ENCODE results near the gene CCDC120. TPM values are rescaled to one million over a fixed set of nuclear protein-coding genes. Genes with fewer than 3 reads are reported as not detected.

CCDC120 gene
- total RNA-seq, 2 experiments from 2014 or later, result 5.0 to 5.4 TPM

DNA sequence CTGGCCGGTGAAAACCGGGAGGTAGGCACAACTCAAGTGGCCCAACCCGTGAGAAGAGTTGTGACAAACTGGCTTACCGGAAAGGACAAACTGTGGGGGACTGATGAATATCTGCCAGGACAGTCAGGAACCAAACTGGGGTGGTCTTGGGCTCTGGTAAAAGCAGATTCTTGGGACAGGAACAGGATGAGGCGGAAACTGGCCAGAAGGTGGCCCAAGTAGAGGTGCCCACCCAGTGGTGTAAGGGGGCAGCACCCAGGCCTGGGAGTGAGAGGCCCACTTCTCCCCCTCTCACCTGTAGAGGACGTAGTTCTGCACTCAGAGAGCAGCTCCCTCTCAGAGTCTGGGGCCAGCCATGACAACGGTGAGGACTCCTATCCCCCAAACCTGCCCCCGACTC, 5.9 kb downstream of the CCDC120 start:
- Mint-ChIP-seq H3K36me3 (ENCODE audit: low read depth) (peaks cover 3% of the 10 kb centered on the region), H3K4me1 (ENCODE audit: low read depth) (no peaks in the 10 kb centered on the region), H3K9me3 (ENCODE audit: insufficient read depth) (no peaks in the 10 kb centered on the region), H3K4me3 (no peak overlapping the region), H3K27me3 (ENCODE audit: low read depth) (no peaks in the 10 kb centered on the region), H3K27ac (no peak overlapping the region)
- ATAC-seq (no peak), DNase-seq (no peak)
- POLR2A ChIA-PET, result no interaction called here
- CTCF ChIA-PET, result interaction anchor here (0.5 kb wide), 1 partner anchor 228 kb away, joined by 3 read pairs; no protein-coding TSS in a partner anchor

DNA sequence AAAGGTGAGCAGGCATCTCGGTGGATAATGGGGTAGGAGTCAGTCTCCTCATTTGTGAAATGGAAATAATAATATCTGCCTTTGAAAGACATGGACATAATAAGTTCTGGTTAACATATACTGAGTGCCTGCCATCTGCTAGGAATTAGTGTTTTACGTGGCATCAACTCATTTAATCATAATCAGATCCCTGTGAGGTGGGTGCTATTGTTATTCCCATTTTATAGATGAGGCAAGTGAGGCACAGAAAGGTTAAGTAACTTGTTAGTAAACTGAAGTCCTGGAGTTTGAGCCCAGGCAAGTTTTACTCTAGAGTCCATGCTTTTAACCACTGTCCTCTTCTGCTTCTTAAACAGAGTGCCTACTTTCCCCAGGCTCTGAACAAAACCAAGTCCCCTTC, 7.5 kb downstream of the CCDC120 start:
- Mint-ChIP-seq H3K27ac (no peak overlapping the region), H3K36me3 (ENCODE audit: low read depth) (peaks cover 7% of the 10 kb centered on the region), H3K27me3 (ENCODE audit: low read depth) (no peaks in the 10 kb centered on the region), H3K4me1 (ENCODE audit: low read depth) (peaks cover 2% of the 10 kb centered on the region), H3K4me3 (no peak overlapping the region), H3K9me3 (ENCODE audit: insufficient read depth) (no peaks in the 10 kb centered on the region)
- POLR2A ChIA-PET, result no interaction called here
- no peak for ATAC-seq
- no peak for DNase-seq
- CTCF ChIA-PET, result no interaction called here

DNA sequence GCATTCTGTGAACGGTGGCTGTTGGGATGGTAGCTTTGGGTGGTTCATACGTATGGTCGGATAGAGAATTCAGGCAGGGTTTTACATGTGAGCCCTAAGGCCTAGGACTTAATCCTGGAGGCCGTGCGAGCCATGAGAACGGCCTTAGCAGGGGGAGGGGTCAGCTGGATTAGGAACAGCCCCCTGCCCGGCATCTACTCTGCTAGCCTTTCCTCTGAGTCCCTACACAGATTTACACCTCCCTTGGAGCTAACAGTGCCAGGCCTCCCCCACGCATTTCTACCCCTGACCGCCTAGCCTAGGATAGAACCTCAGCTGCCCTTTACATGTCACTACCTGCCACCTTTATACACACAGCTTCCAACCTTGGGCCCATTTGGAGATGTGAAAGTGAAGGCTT, 7.9 kb downstream of the CCDC120 start:
- no peaks in the 10 kb centered on the region for H3K27me3 Mint-ChIP-seq (ENCODE audit: low read depth)
- DNase-seq (no peak), ATAC-seq (no peak)
- H3K36me3 Mint-ChIP-seq (ENCODE audit: low read depth), result peaks cover 8% of the 10 kb centered on the region
- ChIA-PET CTCF (no interaction called here), POLR2A (no interaction called here)
- H3K4me1 Mint-ChIP-seq (ENCODE audit: low read depth), result peaks cover 4% of the 10 kb centered on the region
- no peak overlapping the region for H3K27ac Mint-ChIP-seq
- H3K9me3 Mint-ChIP-seq (ENCODE audit: insufficient read depth), result no peaks in the 10 kb centered on the region
- no peak overlapping the region for H3K4me3 Mint-ChIP-seq

DNA sequence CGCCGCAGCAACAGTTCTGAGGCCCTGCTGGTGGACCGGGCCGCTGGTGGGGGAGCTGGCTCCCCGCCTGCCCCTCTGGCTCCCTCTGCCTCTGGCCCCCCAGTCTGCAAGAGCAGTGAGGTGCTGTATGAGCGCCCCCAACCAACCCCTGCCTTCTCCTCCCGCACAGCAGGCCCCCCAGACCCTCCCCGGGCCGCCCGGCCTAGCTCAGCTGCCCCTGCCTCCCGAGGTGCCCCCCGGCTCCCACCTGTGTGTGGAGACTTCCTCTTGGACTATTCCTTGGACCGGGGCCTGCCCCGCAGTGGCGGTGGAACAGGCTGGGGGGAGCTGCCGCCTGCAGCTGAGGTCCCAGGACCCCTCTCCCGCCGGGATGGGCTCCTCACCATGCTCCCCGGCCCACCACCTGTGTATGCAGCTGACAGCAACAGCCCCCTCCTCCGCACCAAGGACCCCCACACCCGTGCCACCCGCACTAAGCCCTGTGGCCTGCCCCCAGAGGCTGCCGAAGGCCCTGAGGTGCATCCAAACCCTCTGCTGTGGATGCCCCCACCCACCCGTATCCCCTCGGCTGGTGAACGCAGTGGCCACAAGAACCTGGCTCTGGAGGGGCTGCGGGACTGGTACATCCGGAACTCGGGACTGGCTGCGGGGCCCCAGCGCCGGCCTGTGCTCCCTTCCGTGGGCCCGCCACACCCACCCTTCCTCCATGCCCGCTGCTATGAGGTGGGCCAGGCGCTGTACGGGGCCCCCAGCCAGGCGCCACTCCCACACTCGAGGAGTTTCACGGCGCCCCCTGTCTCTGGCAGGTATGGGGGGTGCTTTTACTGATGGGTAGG, 8.7 kb downstream of the CCDC120 start:
- H3K27ac Mint-ChIP-seq, result no peak overlapping the region
- H3K4me3 Mint-ChIP-seq, result no peak overlapping the region
- H3K36me3 Mint-ChIP-seq (ENCODE audit: low read depth), result peaks cover 6% of the 10 kb centered on the region
- peaks cover 7% of the 10 kb centered on the region for H3K4me1 Mint-ChIP-seq (ENCODE audit: low read depth)
- ATAC-seq (no peak), DNase-seq (no peak)
- H3K9me3 Mint-ChIP-seq (ENCODE audit: insufficient read depth), result no peaks in the 10 kb centered on the region
- ChIA-PET POLR2A (no interaction called here), CTCF (no interaction called here)
- no peaks in the 10 kb centered on the region for H3K27me3 Mint-ChIP-seq (ENCODE audit: low read depth)

DNA sequence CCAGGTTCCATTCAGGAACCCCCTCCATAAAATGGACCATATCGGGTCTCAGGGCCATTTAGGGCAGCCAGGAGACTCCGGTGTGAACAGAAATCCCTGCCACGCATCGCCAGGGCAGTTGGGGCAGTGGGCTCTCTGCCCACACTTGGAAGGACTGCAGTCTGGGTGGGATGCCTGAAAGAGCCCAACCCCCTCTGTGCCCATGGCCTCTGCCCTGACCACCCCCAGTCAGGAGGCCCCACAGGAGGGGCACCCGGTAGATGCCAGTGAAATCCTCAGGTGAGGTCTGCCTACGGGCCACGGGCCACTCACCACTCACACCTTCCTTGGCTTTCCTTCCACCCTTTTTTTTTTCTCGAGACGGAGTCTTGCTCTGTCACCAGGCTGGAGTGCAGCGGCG, 10.2 kb downstream of the CCDC120 start:
- Mint-ChIP-seq H3K36me3 (ENCODE audit: low read depth) (peaks cover 6% of the 10 kb centered on the region), H3K4me3 (no peak overlapping the region), H3K27ac (no peak overlapping the region), H3K27me3 (ENCODE audit: low read depth) (no peaks in the 10 kb centered on the region), H3K9me3 (ENCODE audit: insufficient read depth) (no peaks in the 10 kb centered on the region), H3K4me1 (ENCODE audit: low read depth) (peaks cover 20% of the 10 kb centered on the region)
- POLR2A ChIA-PET, result no interaction called here
- DNase-seq (no peak), ATAC-seq (no peak)
- CTCF ChIA-PET, result no interaction called here

DNA sequence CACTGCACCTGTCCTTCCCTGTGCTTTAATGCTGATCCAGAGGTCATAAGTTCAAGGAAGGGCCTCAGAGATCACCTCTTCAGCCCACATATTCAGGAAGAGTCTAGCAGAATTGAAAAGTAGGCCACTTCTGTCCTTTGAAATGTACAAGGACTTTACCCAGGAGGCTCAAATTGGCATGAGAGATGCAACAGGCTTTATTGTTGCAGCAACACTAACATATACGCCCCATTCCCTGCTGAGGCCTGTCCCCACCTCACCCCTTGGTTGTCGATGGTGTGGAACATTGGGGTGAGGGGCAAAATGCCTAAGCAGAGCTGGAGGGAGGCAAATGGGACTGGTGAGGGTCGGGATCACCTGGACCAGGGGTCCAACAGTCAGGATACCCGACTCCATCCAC, 12.2 kb downstream of the CCDC120 start:
- Mint-ChIP-seq H3K27ac (no peak overlapping the region), H3K27me3 (ENCODE audit: low read depth) (no peaks in the 10 kb centered on the region), H3K4me3 (peak overlapping the region; percentile 15), H3K36me3 (ENCODE audit: low read depth) (peaks cover 16% of the 10 kb centered on the region), H3K4me1 (ENCODE audit: low read depth) (peaks cover 26% of the 10 kb centered on the region), H3K9me3 (ENCODE audit: insufficient read depth) (no peaks in the 10 kb centered on the region)
- POLR2A ChIA-PET, result no interaction called here
- ATAC-seq (no peak), DNase-seq (no peak)
- CTCF ChIA-PET, result no interaction called here

DNA sequence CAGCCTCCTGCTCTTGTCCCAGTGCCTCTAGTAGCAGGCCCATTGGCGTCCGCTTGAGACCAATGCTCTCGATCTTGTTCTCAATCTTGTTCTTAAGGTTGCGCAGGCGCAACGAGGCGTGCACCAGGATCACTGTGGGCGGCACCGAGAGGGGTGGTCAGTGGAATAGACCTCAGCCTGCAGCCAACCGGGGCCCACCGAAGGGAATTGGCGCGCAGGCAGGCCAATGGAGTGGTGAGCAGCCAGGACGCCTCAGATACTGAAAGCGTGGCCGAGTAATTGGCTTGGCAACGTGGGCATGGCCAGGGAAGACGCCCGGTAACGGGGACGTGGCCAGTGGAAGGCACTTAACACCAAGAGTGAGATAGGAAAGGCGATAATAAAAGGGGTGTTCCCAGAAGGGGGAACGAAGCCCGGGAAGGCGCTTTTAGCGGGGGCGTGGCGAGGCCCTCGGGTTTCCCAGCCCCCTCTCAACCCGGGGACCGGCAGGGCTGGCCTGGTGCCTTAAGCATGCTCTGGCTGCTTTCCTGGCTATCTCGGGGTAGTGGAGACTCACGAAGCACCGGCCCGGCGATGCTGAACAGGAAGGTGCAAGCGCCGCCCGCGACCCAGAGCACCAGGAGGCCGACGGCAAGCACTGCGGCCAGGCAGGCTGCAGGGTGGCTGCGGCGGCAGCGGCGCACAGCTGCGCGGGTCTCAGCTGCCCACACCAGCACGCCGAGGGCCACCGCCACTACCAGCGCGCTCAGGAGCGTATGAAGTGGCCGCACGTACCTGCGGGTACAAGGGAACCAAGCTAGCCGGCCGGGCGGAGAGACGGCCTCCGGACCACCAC, 13.3 kb downstream of the CCDC120 start:
- DNase-seq (no peak), ATAC-seq (no peak)
- peaks cover 16% of the 10 kb centered on the region for H3K36me3 Mint-ChIP-seq (ENCODE audit: low read depth)
- no peaks in the 10 kb centered on the region for H3K9me3 Mint-ChIP-seq (ENCODE audit: insufficient read depth)
- ChIA-PET POLR2A (no interaction called here), CTCF (no interaction called here)
- no peak overlapping the region for H3K27ac Mint-ChIP-seq
- H3K27me3 Mint-ChIP-seq (ENCODE audit: low read depth), result no peaks in the 10 kb centered on the region
- peaks cover 26% of the 10 kb centered on the region for H3K4me1 Mint-ChIP-seq (ENCODE audit: low read depth)
- H3K4me3 Mint-ChIP-seq, result peak overlapping the region; percentile 6

DNA sequence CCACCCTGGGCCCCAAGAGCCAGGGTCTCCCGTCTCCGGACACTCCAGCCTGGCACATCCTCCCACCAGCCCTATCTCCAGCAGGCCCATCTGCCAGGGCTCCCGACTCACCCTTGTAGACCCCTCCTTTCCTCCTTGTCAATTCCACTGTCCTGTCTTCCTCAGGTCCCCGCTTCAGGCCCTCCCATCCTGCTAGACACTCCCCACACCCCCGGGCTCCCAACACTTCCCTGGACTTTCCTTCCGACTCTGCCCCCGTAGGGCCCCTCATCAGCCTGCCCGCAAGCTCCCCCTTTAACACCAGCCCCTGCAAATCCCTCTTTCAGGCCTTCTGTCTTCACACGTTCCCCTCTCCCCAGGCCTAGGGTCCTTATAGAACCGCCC, 13.9 kb downstream of the CCDC120 start:
- DNase-seq, result no peak
- ChIA-PET POLR2A (no interaction called here), CTCF (no interaction called here)
- Mint-ChIP-seq H3K27me3 (ENCODE audit: low read depth) (no peaks in the 10 kb centered on the region), H3K36me3 (ENCODE audit: low read depth) (peaks cover 16% of the 10 kb centered on the region), H3K27ac (peak overlapping the region; percentile 87), H3K4me1 (ENCODE audit: low read depth) (peaks cover 26% of the 10 kb centered on the region), H3K4me3 (peak overlapping the region; percentile 84), H3K9me3 (ENCODE audit: insufficient read depth) (no peaks in the 10 kb centered on the region)
- no peak for ATAC-seq

DNA sequence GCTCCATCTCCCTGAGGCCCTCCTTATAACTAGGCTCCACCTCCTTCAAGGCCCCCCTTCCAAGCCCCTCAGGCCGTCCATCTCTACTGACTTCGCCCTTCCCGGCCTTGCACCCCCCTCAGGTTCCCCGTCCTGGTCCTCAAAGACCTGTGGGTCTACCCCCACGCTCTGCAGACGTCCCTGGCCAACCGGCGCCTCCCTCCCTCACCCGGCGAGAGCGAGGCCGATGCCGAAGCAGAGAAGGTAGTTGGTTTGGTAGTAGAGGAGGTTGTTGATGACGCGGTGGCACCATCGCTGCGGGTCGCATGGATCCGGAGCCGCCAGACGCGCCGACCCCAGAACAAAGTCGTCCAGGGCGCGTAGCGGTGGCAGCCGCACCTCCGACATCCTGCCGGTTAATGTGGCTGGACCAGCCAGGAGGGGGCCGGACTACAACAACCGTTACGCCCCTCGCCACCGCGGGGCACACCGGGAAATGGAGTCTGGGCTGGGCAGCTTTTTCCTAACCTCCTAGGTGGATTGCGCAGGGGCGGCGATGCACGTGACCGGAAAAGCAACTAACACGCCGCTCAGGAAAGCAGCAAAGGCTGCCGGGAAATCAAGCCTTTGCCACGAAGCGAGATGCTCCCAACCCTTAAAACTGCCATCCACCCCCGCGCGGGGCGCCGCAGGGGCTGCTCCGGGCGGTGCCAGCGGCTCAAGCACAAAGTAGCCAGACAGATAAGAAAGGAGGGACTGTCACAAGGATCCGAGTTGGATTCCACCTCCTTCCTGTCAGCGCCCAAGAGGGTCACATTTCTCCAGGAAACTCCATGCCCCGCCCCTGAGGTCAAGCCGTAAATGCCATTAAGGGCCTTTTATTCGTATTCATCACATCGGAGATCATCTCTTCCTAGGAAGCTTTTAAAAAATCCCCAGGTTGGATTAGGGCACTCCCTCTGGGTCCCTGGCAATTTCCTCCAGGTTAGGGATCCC, 15.1 kb downstream of the CCDC120 start, which contains the start of gene PRAF2:
TSS of gene PRAF2 (minus strand) at position 402 of the 975 bp plus-strand sequence. CDS start at position 387, 15 bp downstream.
- peak; percentile 97 for ATAC-seq
- Mint-ChIP-seq H3K27ac (peak within 1 kb of the TSS; percentile 87), H3K4me3 (peak within 1 kb of the TSS; percentile 84), H3K36me3 (ENCODE audit: low read depth) (peaks cover 16% of the 10 kb centered on the region), H3K9me3 (ENCODE audit: insufficient read depth) (no peaks in the 10 kb centered on the region), H3K4me1 (ENCODE audit: low read depth) (peaks cover 32% of the 10 kb centered on the region), H3K27me3 (ENCODE audit: low read depth) (no peaks in the 10 kb centered on the region)
- ChIA-PET CTCF (no interaction called here), POLR2A (interaction anchor here (1.0 to 1.4 kb wide), 2 partner anchors 8 to 18 kb away, joined by 3 read pairs; no protein-coding TSS in a partner anchor)
- DNase-seq, result peak; percentile 94

DNA sequence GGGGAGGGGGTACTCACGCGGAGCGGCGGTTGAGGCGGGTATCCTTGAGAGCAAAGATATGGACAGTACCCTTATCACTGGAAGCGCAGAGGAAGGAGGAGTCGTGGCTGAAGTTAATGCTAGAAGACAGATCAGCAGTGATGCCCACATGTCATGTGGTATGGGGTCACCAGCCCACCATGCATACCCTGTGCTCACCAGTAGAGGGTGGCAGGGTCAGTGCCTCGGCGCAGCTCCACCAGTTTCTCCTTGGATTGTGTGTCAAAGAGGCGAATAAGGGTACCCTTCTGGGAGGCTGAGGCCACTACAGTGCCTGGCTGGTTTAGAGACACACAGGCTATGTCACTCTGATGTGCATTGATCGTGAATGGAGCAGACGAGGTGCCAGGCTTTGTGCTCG, 16.5 kb downstream of the CCDC120 start:
- Mint-ChIP-seq H3K4me3 (no peak overlapping the region), H3K27ac (no peak overlapping the region), H3K4me1 (ENCODE audit: low read depth) (peaks cover 38% of the 10 kb centered on the region), H3K9me3 (ENCODE audit: insufficient read depth) (no peaks in the 10 kb centered on the region), H3K36me3 (ENCODE audit: low read depth) (peaks cover 16% of the 10 kb centered on the region), H3K27me3 (ENCODE audit: low read depth) (no peaks in the 10 kb centered on the region)
- ATAC-seq (no peak), DNase-seq (no peak)
- POLR2A ChIA-PET, result no interaction called here
- CTCF ChIA-PET, result no interaction called here

DNA sequence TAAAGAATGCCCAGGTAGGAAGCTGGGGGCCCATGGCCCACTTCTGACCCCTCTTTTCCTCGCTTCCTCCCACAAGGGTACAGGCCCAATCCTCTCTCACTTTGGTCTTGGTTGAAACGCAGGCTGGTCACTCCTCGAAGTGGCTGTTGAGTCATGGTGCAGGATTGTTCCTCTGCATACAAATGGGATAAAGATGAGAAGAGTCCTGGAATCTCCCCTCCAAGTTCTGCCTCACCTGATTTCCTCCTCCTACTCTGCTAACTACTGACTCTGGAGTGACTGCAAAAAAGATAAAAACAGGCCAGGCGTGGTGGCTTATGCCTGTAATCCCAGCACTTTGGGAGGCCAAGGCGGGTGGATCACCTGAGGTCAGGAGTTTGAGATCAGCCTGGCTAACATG, 19.1 kb downstream of the CCDC120 start:
- ATAC-seq, result no peak
- H3K27ac Mint-ChIP-seq, result peak overlapping the region; percentile 11
- H3K4me1 Mint-ChIP-seq (ENCODE audit: low read depth), result peaks cover 32% of the 10 kb centered on the region
- no peaks in the 10 kb centered on the region for H3K27me3 Mint-ChIP-seq (ENCODE audit: low read depth)
- no peak for DNase-seq
- CTCF ChIA-PET, result no interaction called here
- H3K36me3 Mint-ChIP-seq (ENCODE audit: low read depth), result peaks cover 11% of the 10 kb centered on the region
- H3K9me3 Mint-ChIP-seq (ENCODE audit: insufficient read depth), result no peaks in the 10 kb centered on the region
- POLR2A ChIA-PET, result no interaction called here
- H3K4me3 Mint-ChIP-seq, result no peak overlapping the region

All from activated CD8-positive, alpha-beta T cell treated with anti-CD3 and anti-CD28 coated beads, Interleukin-2, amount 10 ng/mL, durations not matched to agents 7 days and 5 days (primary cell).